Naive B cell (primary cell): ENCODE results near the gene TTC39A. TPM values are rescaled to one million over a fixed set of nuclear protein-coding genes. Genes with fewer than 3 reads are reported as not detected.

Source experiments
- ATAC-seq, 2 donors: fragments of 150-1000 bp; cut with Tn5 transposase; 2 replicates each; pipeline ENCODE4 v1.10.0; 2021; ENCODE audit warnings: low read depth in 2 of 2, mild to moderate bottlenecking in 2 of 2, moderate library complexity in 2 of 2
- DNase-seq: peaks from one replicate; pipeline ENCODE4 v3.0.0; 2022
- H3K27ac Mint-ChIP-seq, 6 donors: one replicate each; pipeline ENCODE4 v1.8.0; 2020 to 2022; ENCODE audit warnings: mild to moderate bottlenecking in 6 of 6, mixed read lengths in 6 of 6, moderate library complexity in 5 of 6, inconsistent platforms in 2 of 6
- H3K27me3 Mint-ChIP-seq, 3 donors: one replicate each; pipeline ENCODE4 v1.8.0; 2021 to 2022; ENCODE audit warnings: mixed read lengths in 3 of 3, mild to moderate bottlenecking in 1 of 3
- H3K36me3 Mint-ChIP-seq, 2 donors: one replicate each; pipeline ENCODE4 v1.8.0; 2020 to 2022; ENCODE audit warnings: mixed read lengths in 2 of 2, inconsistent platforms in 1 of 2, mild to moderate bottlenecking in 1 of 2
- H3K4me1 Mint-ChIP-seq, 3 donors: one replicate each; pipeline ENCODE4 v1.8.0; 2020 to 2022; ENCODE audit warnings: mixed read lengths in 3 of 3, inconsistent platforms in 1 of 3, mild to moderate bottlenecking in 1 of 3, moderate library complexity in 1 of 3
- H3K4me3 Mint-ChIP-seq, 8 donors: one replicate each; pipeline ENCODE4 v1.8.0; 2020 to 2022; ENCODE audit warnings: mild to moderate bottlenecking in 8 of 8, mixed read lengths in 8 of 8, moderate library complexity in 8 of 8, inconsistent platforms in 2 of 8
- H3K9me3 Mint-ChIP-seq, 7 donors: one replicate each; pipeline ENCODE4 v1.8.0; 2020 to 2022; ENCODE audit warnings: mixed read lengths in 7 of 7, mild to moderate bottlenecking in 5 of 7, inconsistent platforms in 2 of 7, moderate library complexity in 1 of 7
- polyA plus RNA-seq, 6 donors: library from polyadenylated mRNA; unstranded; fragments of 300-500 nt; fragmentation: Illumina TruSeq; gene quantifications; one replicate each; pipeline ENCODE4 v1.2.3, GENCODE V29; 2021; ENCODE audit warnings: low read depth in 6 of 6

The TTC39A gene
- not detected for polyA plus RNA-seq

- H3K36me3 Mint-ChIP-seq = peaks cover 0 to 8% of the 10 kb centered on the region in 2 donors
- peak within 1 kb of the TSS in 1 of 6 donors; percentile 86 for H3K27ac Mint-ChIP-seq
- peaks cover 0 to 2% (median 0%) of the 10 kb centered on the region in 7 donors for H3K9me3 Mint-ChIP-seq
- DNase-seq (no peak), ATAC-seq (peak; percentile 25 to 27)
- peaks cover 22 to 43% (median 34%) of the 10 kb centered on the region in 3 donors for H3K27me3 Mint-ChIP-seq
- H3K4me1 Mint-ChIP-seq = peaks cover 8 to 13% (median 9%) of the 10 kb centered on the region in 3 donors
- H3K4me3 Mint-ChIP-seq = peak within 1 kb of the TSS; percentile 66 to 90 (median 80)
Measured at GRCh38 chr1:51330331-51331201, at the start of gene TTC39A. Gene TTC39A (minus strand): TSS chr1:51330562. CDS start chr1:51330477, 85 bp downstream.

GRCh38 chr1:51378871-51379270, 48.5 kb upstream of the TTC39A start:
- H3K4me3 Mint-ChIP-seq = no peak overlapping the region
- H3K4me1 Mint-ChIP-seq = peaks cover 0 to 8% (median 4%) of the 10 kb centered on the region in 3 donors
- H3K36me3 Mint-ChIP-seq = peaks cover 22 to 25% of the 10 kb centered on the region in 2 donors
- H3K27me3 Mint-ChIP-seq = no peaks in the 10 kb centered on the region
- ATAC-seq (no peak), DNase-seq (no peak)
- H3K27ac Mint-ChIP-seq = no peak overlapping the region
- H3K9me3 Mint-ChIP-seq = peaks cover 0 to 3% (median 0%) of the 10 kb centered on the region in 7 donors

GRCh38 chr1:51373898-51374297, 43.5 kb upstream of the TTC39A start:
- Mint-ChIP-seq H3K4me3 (peak overlapping the region in 1 of 8 donors; percentile 25), H3K9me3 (no peaks in the 10 kb centered on the region), H3K36me3 (peaks cover 16 to 17% of the 10 kb centered on the region in 2 donors), H3K27me3 (no peaks in the 10 kb centered on the region), H3K27ac (no peak overlapping the region), H3K4me1 (no peaks in the 10 kb centered on the region)
- DNase-seq = no peak
- no peak for ATAC-seq

GRCh38 chr1:51372561-51372960, 42.2 kb upstream of the TTC39A start:
- Mint-ChIP-seq H3K4me1 (peaks cover 0 to 2% (median 0%) of the 10 kb centered on the region in 3 donors), H3K9me3 (no peaks in the 10 kb centered on the region), H3K27me3 (no peaks in the 10 kb centered on the region)

GRCh38 chr1:51369171-51369570, 38.8 kb upstream of the TTC39A start:
- Mint-ChIP-seq H3K4me1 (peaks cover 0 to 4% (median 0%) of the 10 kb centered on the region in 3 donors), H3K36me3 (peaks cover 8 to 17% of the 10 kb centered on the region in 2 donors), H3K27ac (no peak overlapping the region), H3K4me3 (peak overlapping the region in 1 of 8 donors; percentile 44), H3K27me3 (no peaks in the 10 kb centered on the region), H3K9me3 (no peaks in the 10 kb centered on the region)
- ATAC-seq (no peak), DNase-seq (no peak)

More at GRCh38 chr1:51372561-51372960, 42.2 kb upstream of the TTC39A start:
- Mint-ChIP-seq H3K4me3 (peak overlapping the region in 1 of 8 donors; percentile 11), H3K27ac (peak overlapping the region in 1 of 6 donors; percentile 27), H3K36me3 (peaks cover 16% of the 10 kb centered on the region in 2 donors)
- DNase-seq = no peak
- ATAC-seq = no peak

- peaks cover 2 to 23% of the 10 kb centered on the region in 2 donors for H3K36me3 Mint-ChIP-seq
- peak overlapping the region in 1 of 6 donors; percentile 36 for H3K27ac Mint-ChIP-seq
- no peak for ATAC-seq
- peaks cover 0 to 4% (median 0%) of the 10 kb centered on the region in 3 donors for H3K4me1 Mint-ChIP-seq
- H3K4me3 Mint-ChIP-seq = no peak overlapping the region
- H3K27me3 Mint-ChIP-seq = no peaks in the 10 kb centered on the region
- DNase-seq = no peak
- no peaks in the 10 kb centered on the region for H3K9me3 Mint-ChIP-seq
Measured at GRCh38 chr1:51365774-51366173, 35.4 kb upstream of the TTC39A start.

- DNase-seq = no peak
- peak overlapping the region in 1 of 6 donors; percentile 47 for H3K27ac Mint-ChIP-seq
- H3K36me3 Mint-ChIP-seq = peaks cover 13 to 33% of the 10 kb centered on the region in 2 donors
- no peaks in the 10 kb centered on the region for H3K4me1 Mint-ChIP-seq
- H3K9me3 Mint-ChIP-seq = no peaks in the 10 kb centered on the region
- H3K27me3 Mint-ChIP-seq = no peaks in the 10 kb centered on the region
- no peak for ATAC-seq
- no peak overlapping the region for H3K4me3 Mint-ChIP-seq
Measured at GRCh38 chr1:51359879-51360278, 29.5 kb upstream of the TTC39A start.

- Mint-ChIP-seq H3K27me3 (no peaks in the 10 kb centered on the region), H3K4me1 (no peaks in the 10 kb centered on the region), H3K4me3 (no peak overlapping the region), H3K36me3 (peaks cover 7 to 20% of the 10 kb centered on the region in 2 donors), H3K27ac (no peak overlapping the region), H3K9me3 (no peaks in the 10 kb centered on the region)
- ATAC-seq (no peak), DNase-seq (no peak)
Measured at GRCh38 chr1:51355382-51355781, 25.0 kb upstream of the TTC39A start.

GRCh38 chr1:51354416-51354815, 24.1 kb upstream of the TTC39A start:
- DNase-seq (no peak), ATAC-seq (no peak)
- peaks cover 0 to 15% of the 10 kb centered on the region in 2 donors for H3K36me3 Mint-ChIP-seq
- no peak overlapping the region for H3K4me3 Mint-ChIP-seq
- H3K4me1 Mint-ChIP-seq = no peaks in the 10 kb centered on the region
- H3K27ac Mint-ChIP-seq = no peak overlapping the region
- no peaks in the 10 kb centered on the region for H3K27me3 Mint-ChIP-seq
- H3K9me3 Mint-ChIP-seq = no peaks in the 10 kb centered on the region

- peak overlapping the region in 2 of 6 donors; percentile 6 to 39 for H3K27ac Mint-ChIP-seq
Measured at GRCh38 chr1:51351907-51352306, 21.5 kb upstream of the TTC39A start.

GRCh38 chr1:51349862-51350261, 19.5 kb upstream of the TTC39A start:
- H3K27me3 Mint-ChIP-seq = peaks cover 0 to 14% (median 12%) of the 10 kb centered on the region in 3 donors
- H3K9me3 Mint-ChIP-seq = no peaks in the 10 kb centered on the region
- H3K4me1 Mint-ChIP-seq = no peaks in the 10 kb centered on the region
- no peak overlapping the region for H3K27ac Mint-ChIP-seq
- ATAC-seq = no peak
- no peak for DNase-seq
- H3K4me3 Mint-ChIP-seq = no peak overlapping the region
- peaks cover 0 to 1% of the 10 kb centered on the region in 2 donors for H3K36me3 Mint-ChIP-seq

More at GRCh38 chr1:51351907-51352306, 21.5 kb upstream of the TTC39A start:
- Mint-ChIP-seq H3K4me1 (no peaks in the 10 kb centered on the region), H3K4me3 (no peak overlapping the region), H3K36me3 (peaks cover 0 to 15% of the 10 kb centered on the region in 2 donors), H3K27me3 (no peaks in the 10 kb centered on the region), H3K9me3 (no peaks in the 10 kb centered on the region)
- DNase-seq (no peak), ATAC-seq (no peak)

- Mint-ChIP-seq H3K36me3 (no peaks in the 10 kb centered on the region), H3K4me3 (no peak overlapping the region), H3K27me3 (peaks cover 10 to 27% (median 25%) of the 10 kb centered on the region in 3 donors), H3K9me3 (no peaks in the 10 kb centered on the region), H3K4me1 (peaks cover 0 to 7% (median 6%) of the 10 kb centered on the region in 3 donors), H3K27ac (no peak overlapping the region)
- DNase-seq (no peak), ATAC-seq (no peak)
Measured at GRCh38 chr1:51348147-51348527, 17.8 kb upstream of the TTC39A start.

GRCh38 chr1:51347398-51348146, 17.2 kb upstream of the TTC39A start:
- H3K36me3 Mint-ChIP-seq = no peaks in the 10 kb centered on the region
- H3K9me3 Mint-ChIP-seq = no peaks in the 10 kb centered on the region
- DNase-seq (no peak), ATAC-seq (no peak)
- H3K4me3 Mint-ChIP-seq = no peak overlapping the region
- H3K4me1 Mint-ChIP-seq = peaks cover 0 to 7% (median 6%) of the 10 kb centered on the region in 3 donors
- peak overlapping the region in 1 of 6 donors; percentile 13 for H3K27ac Mint-ChIP-seq
- H3K27me3 Mint-ChIP-seq = peaks cover 15 to 33% (median 31%) of the 10 kb centered on the region in 3 donors
